SU-DHL-6 (cell line): ENCODE results near the gene ZC3HAV1L.

Experiments used
- H2AFZ ChIP-seq: fragments of 200-600 bp; sonication (generic); 2 replicates; pipeline ENCODE4 v1.6.1; 2014; ENCODE audit warnings: low read depth, mild to moderate bottlenecking, moderate library complexity, mixed read lengths, antibody characterized with exemption, low read length; ENCODE audit not compliant: severe bottlenecking
- H3F3A ChIP-seq: fragments of 200-600 bp; shearing (Covaris generic); 2 replicates; pipeline ENCODE4 v1.6.0; 2016; ENCODE audit warnings: antibody characterized with exemption, mild to moderate bottlenecking; ENCODE audit not compliant: insufficient read depth
- H3K27ac ChIP-seq: fragments of 200-600 bp; sonication (generic); 2 replicates; pipeline ENCODE4 v1.5.1; 2016; ENCODE audit warnings: low read depth, mild to moderate bottlenecking, low read length, moderate library complexity, mixed read lengths
- H3K27me3 ChIP-seq: fragments of 200-600 bp; sonication (generic), shearing (Covaris generic); 2 replicates; pipeline ENCODE4 v1.6.0; 2014; ENCODE audit warnings: mild to moderate bottlenecking, low read length
- H3K36me3 ChIP-seq: fragments of 200-600 bp; sonication (generic); 2 replicates; pipeline ENCODE4 v1.6.1; 2014; ENCODE audit warnings: mild to moderate bottlenecking, low read length, mixed read lengths
- H3K4me2 ChIP-seq: fragments of 300-600, 200-600 bp; shearing (Covaris generic), sonication (generic); 2 replicates; pipeline ENCODE4 v1.6.0; 2014; ENCODE audit warnings: low read length, low read depth, mild to moderate bottlenecking; ENCODE audit not compliant: poor library complexity, severe bottlenecking
- H3K4me3 ChIP-seq: fragments of 200-600 bp; sonication (generic); 2 replicates; pipeline ENCODE4 v1.5.1; 2014; ENCODE audit warnings: antibody characterized with exemption, low read length, mild to moderate bottlenecking, mixed read lengths; ENCODE audit not compliant: insufficient read depth, poor library complexity, severe bottlenecking
- H3K79me2 ChIP-seq: fragments of 200-600 bp; sonication (generic); 2 replicates; pipeline ENCODE4 v1.6.1; 2014; ENCODE audit warnings: mild to moderate bottlenecking, low read length, moderate library complexity; ENCODE audit not compliant: insufficient read depth
- H3K9ac ChIP-seq: fragments of 200-600 bp; sonication (generic); 2 replicates; pipeline ENCODE4 v1.7.0; 2014; ENCODE audit warnings: mild to moderate bottlenecking, low read length
- H3K9me2 ChIP-seq: fragments of 200-600 bp; sonication (generic); replicated peaks from 2 replicates; pipeline ENCODE4 v1.6.1; 2014; ENCODE audit warnings: low read length; ENCODE audit not compliant: insufficient read depth
- H3K9me3 ChIP-seq: fragments of 200-600 bp; sonication (generic); 2 replicates; pipeline ENCODE4 v1.6.1; 2014; ENCODE audit warnings: low read length, mixed read lengths; ENCODE audit not compliant: insufficient read depth
- H4K20me1 ChIP-seq: fragments of 200-600 bp; sonication (generic); 2 replicates; pipeline ENCODE4 v1.6.1; 2014; ENCODE audit warnings: low read depth, mild to moderate bottlenecking, antibody characterized with exemption, low read length, moderate library complexity, mixed read lengths
- EZH2phosphoT487 ChIP-seq: fragments of 200-600 bp; sonication (generic), shearing (Covaris generic); conservative IDR thresholded peaks from 2 replicates; pipeline ENCODE4 v1.6.1; 2018; ENCODE audit warnings: mild to moderate bottlenecking, antibody characterized with exemption, low read length, moderate library complexity, mixed read lengths
- TF ChIP-seq, protein P1 (sequence below): fragments of 200-600 bp; sonication (generic); IDR thresholded peaks from one replicate; pipeline ENCODE4 v1.5.1; 2017; ENCODE audit warnings: antibody characterized with exemption, mild to moderate bottlenecking, low read length, moderate library complexity; ENCODE audit not compliant: insufficient read depth, poor library complexity, severe bottlenecking

Gene ZC3HAV1L

DNA sequence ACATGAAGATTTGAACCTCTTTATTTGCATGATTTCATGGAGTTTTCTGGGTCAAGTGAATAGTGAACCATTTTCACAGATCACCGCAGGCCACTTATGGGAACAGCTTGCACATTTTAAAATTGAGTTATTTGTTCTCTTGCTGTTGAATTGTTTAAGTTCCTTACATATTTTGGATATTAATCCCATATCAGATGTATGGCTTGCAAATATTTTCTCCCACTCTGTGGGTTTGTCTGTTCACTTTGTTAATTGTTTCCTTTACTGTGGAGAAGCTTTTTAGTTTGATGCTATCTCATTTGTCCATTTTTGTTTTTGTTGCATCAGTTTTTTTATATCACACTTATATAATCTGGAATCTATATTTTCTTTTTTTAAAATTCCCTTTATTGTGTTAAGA lies 14.1 kb upstream of the ZC3HAV1L start:
- no peak overlapping the region for H3K4me2 ChIP-seq
- H3K36me3 ChIP-seq, result peaks cover 11% of the 10 kb centered on the region; the same call in 1 of the 2 replicates
- H3K9me2 ChIP-seq, result no peaks in the 10 kb centered on the region
- H3K9ac ChIP-seq, result no peak overlapping the region
- no peak overlapping the region for H2AFZ ChIP-seq
- H3K9me3 ChIP-seq, result no peaks in the 10 kb centered on the region
- TF ChIP-seq EZH2phosphoT487, result no peak
- TF ChIP-seq, protein P1, sequence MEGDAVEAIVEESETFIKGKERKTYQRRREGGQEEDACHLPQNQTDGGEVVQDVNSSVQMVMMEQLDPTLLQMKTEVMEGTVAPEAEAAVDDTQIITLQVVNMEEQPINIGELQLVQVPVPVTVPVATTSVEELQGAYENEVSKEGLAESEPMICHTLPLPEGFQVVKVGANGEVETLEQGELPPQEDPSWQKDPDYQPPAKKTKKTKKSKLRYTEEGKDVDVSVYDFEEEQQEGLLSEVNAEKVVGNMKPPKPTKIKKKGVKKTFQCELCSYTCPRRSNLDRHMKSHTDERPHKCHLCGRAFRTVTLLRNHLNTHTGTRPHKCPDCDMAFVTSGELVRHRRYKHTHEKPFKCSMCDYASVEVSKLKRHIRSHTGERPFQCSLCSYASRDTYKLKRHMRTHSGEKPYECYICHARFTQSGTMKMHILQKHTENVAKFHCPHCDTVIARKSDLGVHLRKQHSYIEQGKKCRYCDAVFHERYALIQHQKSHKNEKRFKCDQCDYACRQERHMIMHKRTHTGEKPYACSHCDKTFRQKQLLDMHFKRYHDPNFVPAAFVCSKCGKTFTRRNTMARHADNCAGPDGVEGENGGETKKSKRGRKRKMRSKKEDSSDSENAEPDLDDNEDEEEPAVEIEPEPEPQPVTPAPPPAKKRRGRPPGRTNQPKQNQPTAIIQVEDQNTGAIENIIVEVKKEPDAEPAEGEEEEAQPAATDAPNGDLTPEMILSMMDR, result no peak
- no peaks in the 10 kb centered on the region for H3K79me2 ChIP-seq
- H3K27me3 ChIP-seq, result no peaks in the 10 kb centered on the region
- H3F3A ChIP-seq, result 0 out of 2 replicates have a peak, but pooled peaks cover 3% of the 10 kb centered on the region
- H4K20me1 ChIP-seq, result no peaks in the 10 kb centered on the region
- H3K4me3 ChIP-seq, result no peak overlapping the region
- H3K27ac ChIP-seq, result no peak overlapping the region

DNA sequence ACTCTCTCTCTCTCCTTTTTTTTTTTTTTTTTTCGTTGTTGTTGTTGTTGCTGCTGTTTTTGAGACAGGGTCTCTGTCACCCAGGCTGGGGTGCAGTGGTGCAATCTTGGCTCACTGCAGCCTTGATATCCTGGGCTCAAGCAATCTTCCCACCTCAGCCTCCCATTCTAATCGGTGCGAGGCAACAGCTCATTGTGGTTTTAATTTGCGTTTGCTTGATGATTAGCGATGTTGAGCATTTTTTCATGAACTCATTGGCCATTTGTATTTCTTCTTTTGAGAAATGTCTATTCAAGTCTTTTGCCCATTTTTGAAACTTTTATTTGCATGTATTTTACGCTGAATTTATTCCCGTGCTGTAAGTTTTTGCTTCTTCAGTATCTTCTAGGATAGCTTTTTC lies 13.3 kb upstream of the ZC3HAV1L start:
- peaks cover 14% of the 10 kb centered on the region; the same call in 1 of the 2 replicates for H3K36me3 ChIP-seq
- no peak overlapping the region for H2AFZ ChIP-seq
- TF ChIP-seq, protein P1, result no peak
- no peak for TF ChIP-seq EZH2phosphoT487
- H3K9ac ChIP-seq, result no peak overlapping the region
- no peaks in the 10 kb centered on the region for H3K9me3 ChIP-seq
- H3K9me2 ChIP-seq, result no peaks in the 10 kb centered on the region
- no peak overlapping the region for H3K27ac ChIP-seq
- no peaks in the 10 kb centered on the region for H3K79me2 ChIP-seq
- no peaks in the 10 kb centered on the region for H3K27me3 ChIP-seq
- H3K4me2 ChIP-seq, result no peak overlapping the region
- H3F3A ChIP-seq, result 0 out of 2 replicates have a peak, but pooled peaks cover 6% of the 10 kb centered on the region
- no peaks in the 10 kb centered on the region for H4K20me1 ChIP-seq
- H3K4me3 ChIP-seq, result no peak overlapping the region

DNA sequence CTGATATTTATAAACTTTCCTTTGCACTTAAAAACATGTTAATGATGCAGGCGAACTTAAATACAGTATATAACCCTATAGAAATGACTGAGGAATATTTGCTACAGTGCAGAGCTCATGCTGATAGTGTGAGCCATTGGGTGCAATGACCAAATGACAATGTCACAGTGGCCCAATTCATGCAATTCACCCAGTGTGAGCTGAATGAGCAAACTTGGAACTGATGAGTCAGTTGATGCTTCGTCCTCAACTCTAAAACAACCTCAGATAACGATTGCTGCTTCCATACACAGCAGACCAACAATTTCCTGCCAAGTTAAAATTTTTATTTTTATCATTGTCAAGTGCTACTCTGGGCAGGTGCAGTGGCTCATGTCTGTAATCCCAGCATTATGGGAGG lies 12.1 kb upstream of the ZC3HAV1L start:
- H2AFZ ChIP-seq, result no peak overlapping the region
- H3K9me2 ChIP-seq, result no peaks in the 10 kb centered on the region
- H3K4me3 ChIP-seq, result no peak overlapping the region
- H3K9ac ChIP-seq, result no peak overlapping the region
- no peak for TF ChIP-seq EZH2phosphoT487
- TF ChIP-seq, protein P1, result no peak
- no peaks in the 10 kb centered on the region for H4K20me1 ChIP-seq
- no peak overlapping the region for H3K27ac ChIP-seq
- H3K27me3 ChIP-seq, result no peaks in the 10 kb centered on the region
- 0 out of 2 replicates have a peak, but pooled peaks cover 6% of the 10 kb centered on the region for H3F3A ChIP-seq
- no peaks in the 10 kb centered on the region for H3K79me2 ChIP-seq
- H3K4me2 ChIP-seq, result no peak overlapping the region
- peaks cover 6% of the 10 kb centered on the region; the same call in 1 of the 2 replicates for H3K36me3 ChIP-seq
- no peaks in the 10 kb centered on the region for H3K9me3 ChIP-seq
